HepG2 (cell line): ENCODE data around the gene PLD4.
"Not testable (repeated sequence)": the region's sequence is repeated elsewhere in the genome, so short reads cannot be mapped to it uniquely, and the experiment has no call there.

ENCODE experiments used
- CTCF ChIP-seq: sonication (generic); formaldehyde crosslinking; IDR thresholded peaks from 2 replicates; pipeline ENCODE4 v1.5.0; 2020; ENCODE audit warnings: mild to moderate bottlenecking, missing genetic modification reagents, moderate library complexity
- NBN ChIP-seq: fragments of 450-650 bp; conservative IDR thresholded peaks from 2 replicates; pipeline ENCODE4 v1.6.1; 2017
- PITX1 ChIP-seq: sonication (generic); formaldehyde crosslinking; IDR thresholded peaks from 2 replicates; pipeline ENCODE4 v1.5.1; 2020; ENCODE audit warnings: mild to moderate bottlenecking, missing genetic modification reagents
- RAD51 ChIP-seq: fragments of 450-650 bp; IDR thresholded peaks from 2 replicates; pipeline ENCODE4 v1.6.1; 2016; ENCODE audit warnings: borderline replicate concordance
- SMAD3 ChIP-seq: sonication (generic); formaldehyde crosslinking; IDR thresholded peaks from 2 replicates; pipeline ENCODE4 v1.4.0; 2020; ENCODE audit warnings: missing genetic modification reagents
- SP4 ChIP-seq: sonication (generic); formaldehyde crosslinking; IDR thresholded peaks from 2 replicates; pipeline ENCODE4 v1.8.1; 2023; ENCODE audit warnings: mild to moderate bottlenecking, missing genetic modification reagents
- TGIF2 ChIP-seq: IDR thresholded peaks from 2 replicates; pipeline ENCODE4 v1.6.1; 2016; ENCODE audit warnings: control low read depth, missing compliant biosample characterization
- ZC3H4 ChIP-seq: sonication (generic); formaldehyde crosslinking; IDR thresholded peaks from 2 replicates; pipeline ENCODE4 v1.4.0; 2020; ENCODE audit warnings: missing genetic modification reagents, borderline replicate concordance
- ZNF281 ChIP-seq: sonication (generic); formaldehyde crosslinking; IDR thresholded peaks from 2 replicates; pipeline ENCODE4 v1.4.0; 2020; ENCODE audit warnings: missing genetic modification reagents, borderline replicate concordance
- ZNF557 ChIP-seq: sonication (generic); formaldehyde crosslinking; IDR thresholded peaks from 2 replicates; pipeline ENCODE4 v1.4.0; 2020; ENCODE audit warnings: missing genetic modification reagents
- ZNF576 ChIP-seq: sonication (generic); formaldehyde crosslinking; IDR thresholded peaks from 2 replicates; pipeline ENCODE4 v1.4.0; 2020; ENCODE audit warnings: mild to moderate bottlenecking, missing genetic modification reagents

GRCh38 chr14:104943216-104944015 lies 18.7 kb downstream of the PLD4 start:
- TF ChIP-seq ZNF281 (CRISPR knock-in tag); TGIF2; ZNF557 (CRISPR knock-in tag); CTCF; PITX1; RAD51; SP4; ZC3H4 (CRISPR knock-in tag); NBN; SMAD3 (CRISPR knock-in tag); ZNF576 (CRISPR knock-in tag): not testable (repeated sequence)
